ENCODE results near the gene ENDOG. TPM values are rescaled to one million over a fixed set of nuclear protein-coding genes. Genes with fewer than 3 reads are reported as not detected.
A peak's percentile ranks its signal among the peaks of the same experiment; 100 is the strongest.

ENDOG gene
- total RNA-seq, 1 experiment from 2014 or later = 17.6 TPM

- no peaks in the 10 kb centered on the region for H3K9me2 ChIP-seq (replicated peaks; ENCODE audit: insufficient read depth, low read length)
- H2AFZ ChIP-seq (ENCODE audit: low read length) = no peak overlapping the region
- no peak overlapping the region for H3K4me3 ChIP-seq (ENCODE audit: low read length)
- no peak for DNase-seq
- H3K79me2 ChIP-seq (ENCODE audit: low read length) = peaks cover 9% of the 10 kb centered on the region; the same call in 1 of the 2 replicates
- no peak overlapping the region for H3K27ac ChIP-seq (ENCODE audit: low read length)
- H3K9ac ChIP-seq (ENCODE audit: low read length) = no peak overlapping the region
- no peak overlapping the region for H3K4me2 ChIP-seq (ENCODE audit: low read depth, low read length, poor library complexity, severe bottlenecking)
- no peaks in the 10 kb centered on the region for H3K9me3 ChIP-seq (ENCODE audit: low read length)
- peaks cover 15% of the 10 kb centered on the region; the same call in 1 of the 2 replicates for H3K36me3 ChIP-seq (ENCODE audit: insufficient read depth, low read length)
- peaks cover 26% of the 10 kb centered on the region for H3K4me1 ChIP-seq (ENCODE audit: low read length)
- H3K27me3 ChIP-seq (ENCODE audit: low read length) = no peaks in the 10 kb centered on the region
- peaks cover 3% of the 10 kb centered on the region; the same call in 1 of the 2 replicates for H4K20me1 ChIP-seq (ENCODE audit: insufficient read depth, low read depth, low read length)
Measured at GRCh38 chr9:128821584-128822406, 3.5 kb downstream of the ENDOG start.

GRCh38 chr9:128822407-128823042 is 4.2 kb downstream of the ENDOG start:
- Histone ChIP-seq H3K27ac (ENCODE audit: low read length) (no peak overlapping the region), H3K79me2 (ENCODE audit: low read length) (peaks cover 13% of the 10 kb centered on the region), H4K20me1 (ENCODE audit: insufficient read depth, low read depth, low read length) (peaks cover 3% of the 10 kb centered on the region; the same call in 1 of the 2 replicates), H2AFZ (ENCODE audit: low read length) (no peak overlapping the region), H3K9me2 (replicated peaks; ENCODE audit: insufficient read depth, low read length) (no peaks in the 10 kb centered on the region), H3K27me3 (ENCODE audit: low read length) (no peaks in the 10 kb centered on the region), H3K4me3 (ENCODE audit: low read length) (no peak overlapping the region), H3K4me2 (ENCODE audit: low read depth, low read length, poor library complexity, severe bottlenecking) (no peak overlapping the region), H3K9me3 (ENCODE audit: low read length) (no peaks in the 10 kb centered on the region), H3K36me3 (ENCODE audit: insufficient read depth, low read length) (peaks cover 22% of the 10 kb centered on the region; the same call in 1 of the 2 replicates), H3K9ac (ENCODE audit: low read length) (no peak overlapping the region), H3K4me1 (ENCODE audit: low read length) (peaks cover 24% of the 10 kb centered on the region)
- no peak for DNase-seq

GRCh38 chr9:128823362-128823902 is 5.1 kb downstream of the ENDOG start:
- H3K36me3 ChIP-seq (ENCODE audit: insufficient read depth, low read length) = peaks cover 27% of the 10 kb centered on the region; the same call in 1 of the 2 replicates

GRCh38 chr9:128823903-128824406 is 5.7 kb downstream of the ENDOG start:
- no peak for DNase-seq
- Histone ChIP-seq H2AFZ (ENCODE audit: low read length) (no peak overlapping the region), H3K27ac (ENCODE audit: low read length) (no peak overlapping the region), H3K79me2 (ENCODE audit: low read length) (peaks cover 26% of the 10 kb centered on the region), H3K9ac (ENCODE audit: low read length) (no peak overlapping the region), H3K4me3 (ENCODE audit: low read length) (no peak overlapping the region), H3K9me2 (replicated peaks; ENCODE audit: insufficient read depth, low read length) (no peaks in the 10 kb centered on the region), H3K36me3 (ENCODE audit: insufficient read depth, low read length) (peaks cover 27% of the 10 kb centered on the region; the same call in 1 of the 2 replicates), H3K9me3 (ENCODE audit: low read length) (no peaks in the 10 kb centered on the region), H3K27me3 (ENCODE audit: low read length) (no peaks in the 10 kb centered on the region), H3K4me2 (ENCODE audit: low read depth, low read length, poor library complexity, severe bottlenecking) (no peak overlapping the region), H4K20me1 (ENCODE audit: insufficient read depth, low read depth, low read length) (peaks cover 3% of the 10 kb centered on the region; the same call in 1 of the 2 replicates), H3K4me1 (ENCODE audit: low read length) (peaks cover 31% of the 10 kb centered on the region)

More at GRCh38 chr9:128823362-128823902, 5.1 kb downstream of the ENDOG start:
- Histone ChIP-seq H3K27ac (ENCODE audit: low read length) (no peak overlapping the region), H3K4me2 (ENCODE audit: low read depth, low read length, poor library complexity, severe bottlenecking) (no peak overlapping the region), H3K9me3 (ENCODE audit: low read length) (no peaks in the 10 kb centered on the region), H3K9me2 (replicated peaks; ENCODE audit: insufficient read depth, low read length) (no peaks in the 10 kb centered on the region), H3K4me3 (ENCODE audit: low read length) (no peak overlapping the region), H3K9ac (ENCODE audit: low read length) (no peak overlapping the region), H3K4me1 (ENCODE audit: low read length) (peaks cover 27% of the 10 kb centered on the region), H4K20me1 (ENCODE audit: insufficient read depth, low read depth, low read length) (peaks cover 3% of the 10 kb centered on the region; the same call in 1 of the 2 replicates), H2AFZ (ENCODE audit: low read length) (no peak overlapping the region), H3K27me3 (ENCODE audit: low read length) (no peaks in the 10 kb centered on the region), H3K79me2 (ENCODE audit: low read length) (peaks cover 22% of the 10 kb centered on the region)
- peak; percentile 40 for DNase-seq

GRCh38 chr9:128824911-128825310 is 6.6 kb downstream of the ENDOG start:
- no peaks in the 10 kb centered on the region for H3K27me3 ChIP-seq (ENCODE audit: low read length)
- H4K20me1 ChIP-seq (ENCODE audit: insufficient read depth, low read depth, low read length) = no peaks in the 10 kb centered on the region; the same call in 1 of the 2 replicates
- H3K4me3 ChIP-seq (ENCODE audit: low read length) = no peak overlapping the region
- no peaks in the 10 kb centered on the region for H3K9me3 ChIP-seq (ENCODE audit: low read length)
- H2AFZ ChIP-seq (ENCODE audit: low read length) = no peak overlapping the region
- peaks cover 27% of the 10 kb centered on the region; the same call in 1 of the 2 replicates for H3K36me3 ChIP-seq (ENCODE audit: insufficient read depth, low read length)
- peaks cover 23% of the 10 kb centered on the region for H3K4me1 ChIP-seq (ENCODE audit: low read length)
- H3K27ac ChIP-seq (ENCODE audit: low read length) = no peak overlapping the region
- DNase-seq = no peak
- H3K9ac ChIP-seq (ENCODE audit: low read length) = no peak overlapping the region
- no peak overlapping the region for H3K4me2 ChIP-seq (ENCODE audit: low read depth, low read length, poor library complexity, severe bottlenecking)
- no peaks in the 10 kb centered on the region for H3K9me2 ChIP-seq (replicated peaks; ENCODE audit: insufficient read depth, low read length)
- H3K79me2 ChIP-seq (ENCODE audit: low read length) = peaks cover 27% of the 10 kb centered on the region

GRCh38 chr9:128825923-128826700 is 7.8 kb downstream of the ENDOG start:
- peaks cover 18% of the 10 kb centered on the region for H3K4me1 ChIP-seq (ENCODE audit: low read length)
- DNase-seq = no peak
- H3K27ac ChIP-seq (ENCODE audit: low read length) = no peak overlapping the region
- no peaks in the 10 kb centered on the region for H3K9me3 ChIP-seq (ENCODE audit: low read length)
- no peaks in the 10 kb centered on the region for H3K9me2 ChIP-seq (replicated peaks; ENCODE audit: insufficient read depth, low read length)
- H3K36me3 ChIP-seq (ENCODE audit: insufficient read depth, low read length) = peaks cover 27% of the 10 kb centered on the region; the same call in 1 of the 2 replicates
- no peak overlapping the region for H3K4me3 ChIP-seq (ENCODE audit: low read length)
- H3K4me2 ChIP-seq (ENCODE audit: low read depth, low read length, poor library complexity, severe bottlenecking) = no peak overlapping the region
- H2AFZ ChIP-seq (ENCODE audit: low read length) = no peak overlapping the region
- no peaks in the 10 kb centered on the region for H3K27me3 ChIP-seq (ENCODE audit: low read length)
- peaks cover 24% of the 10 kb centered on the region for H3K79me2 ChIP-seq (ENCODE audit: low read length)
- H4K20me1 ChIP-seq (ENCODE audit: insufficient read depth, low read depth, low read length) = no peaks in the 10 kb centered on the region; the same call in 1 of the 2 replicates
- H3K9ac ChIP-seq (ENCODE audit: low read length) = no peak overlapping the region

GRCh38 chr9:128828267-128828666 is 10.0 kb downstream of the ENDOG start:
- Histone ChIP-seq H3K4me1 (ENCODE audit: low read length) (peaks cover 18% of the 10 kb centered on the region), H4K20me1 (ENCODE audit: insufficient read depth, low read depth, low read length) (no peaks in the 10 kb centered on the region), H3K9me3 (ENCODE audit: low read length) (no peaks in the 10 kb centered on the region), H3K9ac (ENCODE audit: low read length) (peak overlapping the region; percentile 94), H3K27me3 (ENCODE audit: low read length) (no peaks in the 10 kb centered on the region), H2AFZ (ENCODE audit: low read length) (no peak overlapping the region), H3K4me2 (ENCODE audit: low read depth, low read length, poor library complexity, severe bottlenecking) (peak overlapping the region; percentile 82), H3K79me2 (ENCODE audit: low read length) (peaks cover 24% of the 10 kb centered on the region), H3K27ac (ENCODE audit: low read length) (no peak overlapping the region), H3K4me3 (ENCODE audit: low read length) (peak overlapping the region; percentile 97), H3K9me2 (replicated peaks; ENCODE audit: insufficient read depth, low read length) (no peaks in the 10 kb centered on the region), H3K36me3 (ENCODE audit: insufficient read depth, low read length) (peaks cover 27% of the 10 kb centered on the region; the same call in 1 of the 2 replicates)
- no peak for DNase-seq
